K562 (cell line): ENCODE results near the gene NAT10.

Experiments used
- CTCF ChIP-seq, 3 experiments: IDR thresholded peaks in 2 of 3; conservative IDR thresholded peaks in 1 of 3; 2 replicates each; pipeline ENCODE4 v1.5.1; 2011 to 2012; ENCODE audit warnings: low read length in 3 of 3, mild to moderate bottlenecking in 3 of 3, control low read depth in 2 of 3, improper control_type of control experiment in 1 of 3, inconsistent platforms in 1 of 3, low read depth in 1 of 3, mixed read lengths in 1 of 3, moderate library complexity in 1 of 3; ENCODE audit not compliant: insufficient read depth in 2 of 3
- E2F1 ChIP-seq: sonication (generic); formaldehyde crosslinking; IDR thresholded peaks from 2 replicates; pipeline ENCODE4 v1.8.1; 2023; ENCODE audit warnings: mild to moderate bottlenecking, missing genetic modification reagents, moderate library complexity
- GABPA ChIP-seq: fragments of 200-800 bp; sonication (Bioruptor generic); conservative IDR thresholded peaks from 2 replicates; pipeline ENCODE4 v1.6.1; 2016; ENCODE audit warnings: low read depth, missing genetic modification characterization, missing compliant biosample characterization
- ILF3 ChIP-seq: fragments of 450-650 bp; IDR thresholded peaks from 2 replicates; pipeline ENCODE4 v1.6.1; 2018; ENCODE audit warnings: antibody characterized with exemption, mild to moderate bottlenecking, moderate library complexity, borderline replicate concordance
- POLR2A ChIP-seq: fragments of 450-650 bp; conservative IDR thresholded peaks from 2 replicates; pipeline ENCODE4 v1.6.1; 2016
- TCF15 ChIP-seq: fragments of 250-450 bp; sonication (Bioruptor Pico); IDR thresholded peaks from 2 replicates; pipeline ENCODE4 v1.8.0; 2022; ENCODE audit warnings: moderate library complexity, mild to moderate bottlenecking, inconsistent platforms
- ZNF395 ChIP-seq: fragments of 200-800 bp; sonication (Bioruptor generic); IDR thresholded peaks from 2 replicates; pipeline ENCODE4 v1.6.1; 2017; ENCODE audit warnings: missing genetic modification characterization, missing compliant biosample characterization

- TF ChIP-seq CTCF (IDR thresholded peaks at IDR 0.05 in 2 of 3, conservative IDR thresholded peaks at IDR 0.05 in 1 of 3; ENCODE audit: insufficient read depth in 2 of 3, low read depth in 1 of 3, low read length in 3 of 3) (no peak), ILF3 (no peak), TCF15 (CRISPR knock-in tag) (no peak), ZNF395 (CRISPR knock-in tag) (no peak), E2F1 (CRISPR knock-in tag) (no peak), GABPA (tag) (no peak), POLR2A (no peak)
Measured at GRCh38 chr11:34165121-34165520, 59.7 kb downstream of the NAT10 start.
